Measurements from ENCODE around the gene INPP4A.

DNA sequence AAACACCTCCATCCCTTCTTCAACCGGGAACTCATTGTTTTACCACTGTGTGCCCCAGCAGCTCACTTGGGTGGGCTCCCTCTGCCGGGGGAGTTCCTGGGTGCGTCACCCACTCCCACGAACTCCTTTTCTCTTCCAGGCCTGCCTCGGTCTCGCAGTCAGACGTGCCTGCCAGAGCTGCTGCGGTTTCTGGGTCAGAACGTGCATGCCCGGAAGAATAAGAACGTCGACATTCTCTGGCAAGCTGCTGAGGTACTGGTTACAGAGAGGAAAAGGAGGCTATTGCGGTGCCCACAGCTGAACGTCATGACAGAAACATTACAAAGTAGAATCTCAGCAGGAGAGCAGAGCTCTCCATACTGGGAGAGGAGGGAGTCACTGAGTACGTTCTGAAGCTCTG is 128.0 kb downstream of the INPP4A start:
- TF ChIP-seq, protein P1, sequence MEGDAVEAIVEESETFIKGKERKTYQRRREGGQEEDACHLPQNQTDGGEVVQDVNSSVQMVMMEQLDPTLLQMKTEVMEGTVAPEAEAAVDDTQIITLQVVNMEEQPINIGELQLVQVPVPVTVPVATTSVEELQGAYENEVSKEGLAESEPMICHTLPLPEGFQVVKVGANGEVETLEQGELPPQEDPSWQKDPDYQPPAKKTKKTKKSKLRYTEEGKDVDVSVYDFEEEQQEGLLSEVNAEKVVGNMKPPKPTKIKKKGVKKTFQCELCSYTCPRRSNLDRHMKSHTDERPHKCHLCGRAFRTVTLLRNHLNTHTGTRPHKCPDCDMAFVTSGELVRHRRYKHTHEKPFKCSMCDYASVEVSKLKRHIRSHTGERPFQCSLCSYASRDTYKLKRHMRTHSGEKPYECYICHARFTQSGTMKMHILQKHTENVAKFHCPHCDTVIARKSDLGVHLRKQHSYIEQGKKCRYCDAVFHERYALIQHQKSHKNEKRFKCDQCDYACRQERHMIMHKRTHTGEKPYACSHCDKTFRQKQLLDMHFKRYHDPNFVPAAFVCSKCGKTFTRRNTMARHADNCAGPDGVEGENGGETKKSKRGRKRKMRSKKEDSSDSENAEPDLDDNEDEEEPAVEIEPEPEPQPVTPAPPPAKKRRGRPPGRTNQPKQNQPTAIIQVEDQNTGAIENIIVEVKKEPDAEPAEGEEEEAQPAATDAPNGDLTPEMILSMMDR (optimal IDR thresholded peaks at IDR 0.05 in 1 of 3, IDR thresholded peaks at IDR 0.05 in 1 of 3, conservative IDR thresholded peaks at IDR 0.05 in 1 of 3; ENCODE audit: extremely low read depth in 1 of 3, insufficient read depth in 2 of 3, low read length in 3 of 3): no peak
- TF ChIP-seq EZH2 (IDR thresholded peaks at IDR 0.05; ENCODE audit: low read length): no peak
